Esophagus muscularis mucosa (tissue), 3 donors: ENCODE data around the gene KASH5.

ENCODE experiments used
- CTCF ChIP-seq, 3 experiments: fragments of 200-600 bp in 2 of 3; fragments of 450-650 bp in 1 of 3; sonication (generic) in 2 of 3; IDR thresholded peaks; one replicate each; pipeline ENCODE4 v1.5.1; 2017 to 2019; ENCODE audit warnings: antibody characterized with exemption in 3 of 3, mild to moderate bottlenecking in 2 of 3, moderate library complexity in 1 of 3
- POLR2A ChIP-seq: fragments of 450-650 bp; IDR thresholded peaks from one replicate; pipeline ENCODE4 v1.6.1; 2017; ENCODE audit warnings: antibody characterized with exemption, moderate library complexity, mild to moderate bottlenecking, low read depth
- POLR2AphosphoS5 ChIP-seq, 2 donors: sonication (generic); formaldehyde crosslinking; IDR thresholded peaks; one replicate each; pipeline ENCODE4 v1.6.1; 2017; ENCODE audit warnings: antibody characterized with exemption in 2 of 2

GRCh38 chr19:49356382-49356781 is 31.7 kb upstream of the KASH5 start:
- no peak for TF ChIP-seq CTCF (IDR thresholded peaks at IDR 0.05)
- no peak for TF ChIP-seq POLR2A
- TF ChIP-seq POLR2AphosphoS5 (IDR thresholded peaks at IDR 0.05) = no peak
